H9 (cell line): ENCODE data around the gene LRRC8B. TPM values are rescaled to one million over a fixed set of nuclear protein-coding genes. Genes with fewer than 3 reads are reported as not detected.

Experiments used
- DNase-seq: peaks from one replicate; pipeline ENCODE4 v3.0.0-alpha.2; 2017
- H2AFZ ChIP-seq: one replicate; pipeline ENCODE4 v1.6.1; 2013; ENCODE audit warnings: mild to moderate bottlenecking, low read length, control low read depth, moderate library complexity
- H2AK5ac ChIP-seq: 2 replicates; pipeline ENCODE4 v1.6.1; 2013; ENCODE audit warnings: low read length, control low read depth, mixed read lengths; ENCODE audit not compliant: insufficient read length
- H2BK120ac ChIP-seq: one replicate; pipeline ENCODE4 v1.6.1; 2013; ENCODE audit warnings: low read depth, mild to moderate bottlenecking, low read length, control low read depth, inconsistent platforms; ENCODE audit not compliant: poor library complexity, severe bottlenecking
- H2BK12ac ChIP-seq: 2 replicates; pipeline ENCODE4 v1.6.1; 2013; ENCODE audit warnings: low read length, control low read depth, mixed read lengths, low read depth; ENCODE audit not compliant: insufficient read length
- H2BK15ac ChIP-seq: 2 replicates; pipeline ENCODE4 v1.6.1; 2013; ENCODE audit warnings: low read depth, low read length, control low read depth
- H2BK20ac ChIP-seq: one replicate; pipeline ENCODE4 v1.6.1; 2013; ENCODE audit warnings: low read depth, mild to moderate bottlenecking, low read length, control low read depth, inconsistent platforms; ENCODE audit not compliant: poor library complexity, severe bottlenecking
- H2BK5ac ChIP-seq: 2 replicates; pipeline ENCODE4 v1.6.1; 2013; ENCODE audit warnings: low read length, control low read depth, mixed read lengths; ENCODE audit not compliant: insufficient read length
- H3K14ac ChIP-seq: 2 replicates; pipeline ENCODE4 v1.6.1; 2013; ENCODE audit warnings: low read length, control low read depth; ENCODE audit not compliant: insufficient read depth
- H3K18ac ChIP-seq: 2 replicates; pipeline ENCODE4 v1.6.1; 2013; ENCODE audit warnings: low read depth, mild to moderate bottlenecking, mixed read lengths, low read length, control low read depth; ENCODE audit not compliant: insufficient read length
- H3K23ac ChIP-seq: 2 replicates; pipeline ENCODE4 v1.6.1; 2013; ENCODE audit warnings: low read length, control low read depth, mixed read lengths, low read depth; ENCODE audit not compliant: insufficient read length
- H3K23me2 ChIP-seq: 2 replicates; pipeline ENCODE4 v1.6.1; 2013; ENCODE audit warnings: low read depth, mild to moderate bottlenecking, mixed read lengths, low read length, control low read depth; ENCODE audit not compliant: insufficient read length, poor library complexity, severe bottlenecking
- H3K27ac ChIP-seq: 2 replicates; pipeline ENCODE4 v1.5.1; 2013; ENCODE audit warnings: low read length, control low read depth, mixed read lengths, low read depth; ENCODE audit not compliant: insufficient read length
- H3K27me3 ChIP-seq: 2 replicates; pipeline ENCODE4 v1.6.1; 2013; ENCODE audit warnings: low read length, control low read depth, inconsistent platforms; ENCODE audit not compliant: insufficient read depth
- H3K4ac ChIP-seq: 2 replicates; pipeline ENCODE4 v1.6.1; 2013; ENCODE audit warnings: low read depth, mild to moderate bottlenecking, control low read depth, inconsistent platforms, low read length, moderate library complexity
- H3K4me1 ChIP-seq: 2 replicates; pipeline ENCODE4 v1.6.1; 2013; ENCODE audit warnings: low read length, control low read depth, inconsistent platforms; ENCODE audit not compliant: insufficient read depth
- H3K4me2 ChIP-seq: 2 replicates; pipeline ENCODE4 v1.6.1; 2013; ENCODE audit warnings: low read length, control low read depth, mixed read lengths; ENCODE audit not compliant: insufficient read length, insufficient read depth
- H3K56ac ChIP-seq: 2 replicates; pipeline ENCODE4 v1.6.1; 2013; ENCODE audit warnings: low read depth, mild to moderate bottlenecking, mixed read lengths, low read length, control low read depth; ENCODE audit not compliant: insufficient read length
- H3K79me1 ChIP-seq: 2 replicates; pipeline ENCODE4 v1.6.1; 2013; ENCODE audit warnings: low read depth, mild to moderate bottlenecking, moderate library complexity, low read length, control low read depth, inconsistent platforms; ENCODE audit not compliant: insufficient read depth, poor library complexity, severe bottlenecking
- H3K79me2 ChIP-seq: 2 replicates; pipeline ENCODE4 v1.6.1; 2013; ENCODE audit warnings: low read length, control low read depth, inconsistent platforms; ENCODE audit not compliant: insufficient read depth
- H3K9ac ChIP-seq: 2 replicates; pipeline ENCODE4 v1.6.1; 2013; ENCODE audit warnings: low read length, control low read depth, mixed read lengths; ENCODE audit not compliant: insufficient read length; ENCODE audit errors: extremely low read depth
- H3K9me3 ChIP-seq: one replicate; pipeline ENCODE4 v1.6.1; 2013; ENCODE audit warnings: low read depth, low read length, inconsistent platforms; ENCODE audit not compliant: control insufficient read depth
- H3T11ph ChIP-seq: one replicate; pipeline ENCODE4 v1.6.1; 2013; ENCODE audit warnings: mild to moderate bottlenecking, low read length, control low read depth, inconsistent platforms
- H4K20me1 ChIP-seq: one replicate; pipeline ENCODE4 v1.6.1; 2013; ENCODE audit not compliant: control insufficient read depth, insufficient read length, insufficient read depth
- H4K5ac ChIP-seq: 2 replicates; pipeline ENCODE4 v1.6.1; 2013; ENCODE audit warnings: low read depth, mild to moderate bottlenecking, mixed read lengths, low read length, control low read depth; ENCODE audit not compliant: insufficient read length
- H4K8ac ChIP-seq: replicated peaks from 2 replicates; pipeline ENCODE4 v1.6.1; 2013; ENCODE audit warnings: low read length, control low read depth, mixed read lengths, low read depth; ENCODE audit not compliant: insufficient read length
- H4K91ac ChIP-seq: 2 replicates; pipeline ENCODE4 v1.6.1; 2013; ENCODE audit warnings: low read depth, mild to moderate bottlenecking, moderate library complexity, mixed read lengths, low read length, control low read depth; ENCODE audit not compliant: insufficient read length
- H3K27ac Mint-ChIP-seq, 3 experiments: 2 replicates in 2 of 3; 3 replicates in 1 of 3; pipeline ENCODE4 v1.8.0; 2020 to 2021; ENCODE audit warnings: mixed read lengths in 3 of 3, mild to moderate bottlenecking in 1 of 3, moderate library complexity in 1 of 3
- H3K27me3 Mint-ChIP-seq: 2 replicates; pipeline ENCODE4 v1.8.0; 2021; ENCODE audit warnings: low read depth, mild to moderate bottlenecking, moderate library complexity, mixed read lengths
- H3K36me3 Mint-ChIP-seq, 3 experiments: 2 replicates in 2 of 3; 3 replicates in 1 of 3; pipeline ENCODE4 v1.8.0; 2020 to 2021; ENCODE audit warnings: low read depth in 3 of 3, mixed read lengths in 3 of 3; ENCODE audit not compliant: insufficient read depth in 1 of 3
- H3K4me1 Mint-ChIP-seq, 2 experiments: 2 replicates each; pipeline ENCODE4 v1.8.0; 2020; ENCODE audit warnings: mixed read lengths in 2 of 2
- H3K4me3 Mint-ChIP-seq, 2 experiments: 2 replicates in 1 of 2; 3 replicates in 1 of 2; pipeline ENCODE4 v1.8.0; 2020 to 2021; ENCODE audit warnings: mild to moderate bottlenecking in 2 of 2, mixed read lengths in 2 of 2, moderate library complexity in 1 of 2
- H3K9me3 Mint-ChIP-seq, 2 experiments: 2 replicates in 1 of 2; 3 replicates in 1 of 2; pipeline ENCODE4 v1.8.0; 2020; ENCODE audit warnings: mild to moderate bottlenecking in 2 of 2, mixed read lengths in 2 of 2, moderate library complexity in 1 of 2
- WGBS: extraction: QIAGEN DNeasy Blood & Tissue Kit; methylation state at CpG from one replicate; pipeline ENCODE4 v1.1.7; 2013; ENCODE audit warnings: missing lambda C conversion rate, low lambda C conversion rate, mixed read lengths; ENCODE audit not compliant: insufficient read length; ENCODE audit errors: extremely low coverage; 5-methylcytosine and 5-hydroxymethylcytosine counted together
- total RNA-seq: library from RNA; stranded (reverse); gene quantifications from 2 replicates; pipeline ENCODE4 v1.2.1, GENCODE V29; 2021
- TF ChIP-seq, protein P1 (sequence below): fragments of 200-600 bp; sonication (generic); conservative IDR thresholded peaks from 3 replicates; pipeline ENCODE4 v1.8.0; 2021; ENCODE audit warnings: antibody characterized with exemption, mild to moderate bottlenecking

The LRRC8B gene
- total RNA-seq, 1 experiment from 2014 or later = 33.2 TPM

DNA sequence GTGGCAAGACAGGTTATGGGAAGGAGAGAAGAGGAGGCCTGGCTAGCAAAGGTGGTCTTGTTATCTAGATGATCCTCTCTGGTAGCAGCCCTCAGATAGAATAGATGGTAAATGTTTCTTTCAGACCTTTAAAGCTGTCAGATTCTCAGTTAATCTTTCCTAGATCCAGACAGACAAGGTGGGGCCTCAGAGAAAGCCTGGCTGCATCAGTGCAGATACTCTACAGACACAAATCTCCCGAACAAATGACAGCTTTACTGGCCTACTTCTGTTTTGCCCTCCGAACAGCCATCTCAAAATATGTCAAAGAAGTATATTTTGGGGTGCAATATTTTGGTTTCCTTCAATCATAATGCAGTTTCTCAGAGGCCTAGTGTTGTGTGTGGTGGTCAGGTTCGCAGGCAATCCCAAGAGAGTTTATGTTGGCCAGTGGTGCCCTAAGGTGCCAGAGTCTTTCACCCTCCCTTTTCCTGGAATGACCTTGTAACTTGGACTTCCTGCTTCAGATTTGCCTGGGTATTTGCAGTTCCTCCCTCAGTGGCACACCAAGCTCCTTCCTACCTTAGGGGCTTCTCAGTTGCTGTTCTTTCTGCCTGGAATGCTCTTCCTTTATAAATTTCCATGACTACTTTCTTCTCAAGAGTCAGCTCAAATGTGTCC lies 7.0 kb downstream of the LRRC8B start:
- Histone ChIP-seq H3K18ac (no peak overlapping the region), H3K56ac (no peak overlapping the region), H3K14ac (no peak overlapping the region), H2BK120ac (no peak overlapping the region), H3K4me1 (peaks cover 8% of the 10 kb centered on the region; the same call in 1 of the 2 replicates), H4K91ac (no peak overlapping the region), H3K4ac (no peak overlapping the region), H3K27me3 (no peaks in the 10 kb centered on the region), H4K8ac (no peak overlapping the region), H4K5ac (no peak overlapping the region), H3K23ac (no peak overlapping the region), H3K27ac (no peak overlapping the region), H2AK5ac (no peak overlapping the region), H2BK12ac (no peak overlapping the region), H4K20me1 (no peaks in the 10 kb centered on the region), H3K79me2 (peaks cover 29% of the 10 kb centered on the region; the same call in 1 of the 2 replicates), H2BK20ac (no peak overlapping the region), H3K9ac (no peak overlapping the region), H3K23me2 (no peaks in the 10 kb centered on the region), H2AFZ (no peak overlapping the region), H3T11ph (no peak overlapping the region), H3K9me3 (no peaks in the 10 kb centered on the region), H2BK15ac (no peak overlapping the region), H3K4me2 (no peak overlapping the region), H2BK5ac (no peak overlapping the region), H3K79me1 (no peaks in the 10 kb centered on the region)
- Mint-ChIP-seq H3K27ac (peak overlapping the region in 2 of 3 experiments; percentile 10 to 66; a peak in 3 of 7 replicates), H3K27me3 (no peaks in the 10 kb centered on the region), H3K9me3 (no peaks in the 10 kb centered on the region; a peak in 1 of 5 replicates), H3K4me3 (no peak overlapping the region), H3K4me1 (peaks cover 23 to 37% of the 10 kb centered on the region in 2 experiments), H3K36me3 (peaks cover 8 to 15% (median 12%) of the 10 kb centered on the region in 3 experiments; a peak in 5 of 7 replicates)
- no peak for DNase-seq
- no CpG with 5 or more reads among the region's 3 CpGs for WGBS
- TF ChIP-seq, protein P1, sequence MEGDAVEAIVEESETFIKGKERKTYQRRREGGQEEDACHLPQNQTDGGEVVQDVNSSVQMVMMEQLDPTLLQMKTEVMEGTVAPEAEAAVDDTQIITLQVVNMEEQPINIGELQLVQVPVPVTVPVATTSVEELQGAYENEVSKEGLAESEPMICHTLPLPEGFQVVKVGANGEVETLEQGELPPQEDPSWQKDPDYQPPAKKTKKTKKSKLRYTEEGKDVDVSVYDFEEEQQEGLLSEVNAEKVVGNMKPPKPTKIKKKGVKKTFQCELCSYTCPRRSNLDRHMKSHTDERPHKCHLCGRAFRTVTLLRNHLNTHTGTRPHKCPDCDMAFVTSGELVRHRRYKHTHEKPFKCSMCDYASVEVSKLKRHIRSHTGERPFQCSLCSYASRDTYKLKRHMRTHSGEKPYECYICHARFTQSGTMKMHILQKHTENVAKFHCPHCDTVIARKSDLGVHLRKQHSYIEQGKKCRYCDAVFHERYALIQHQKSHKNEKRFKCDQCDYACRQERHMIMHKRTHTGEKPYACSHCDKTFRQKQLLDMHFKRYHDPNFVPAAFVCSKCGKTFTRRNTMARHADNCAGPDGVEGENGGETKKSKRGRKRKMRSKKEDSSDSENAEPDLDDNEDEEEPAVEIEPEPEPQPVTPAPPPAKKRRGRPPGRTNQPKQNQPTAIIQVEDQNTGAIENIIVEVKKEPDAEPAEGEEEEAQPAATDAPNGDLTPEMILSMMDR = no peak
